Measurements from ENCODE around the gene BICC1.

BICC1 gene

DNA sequence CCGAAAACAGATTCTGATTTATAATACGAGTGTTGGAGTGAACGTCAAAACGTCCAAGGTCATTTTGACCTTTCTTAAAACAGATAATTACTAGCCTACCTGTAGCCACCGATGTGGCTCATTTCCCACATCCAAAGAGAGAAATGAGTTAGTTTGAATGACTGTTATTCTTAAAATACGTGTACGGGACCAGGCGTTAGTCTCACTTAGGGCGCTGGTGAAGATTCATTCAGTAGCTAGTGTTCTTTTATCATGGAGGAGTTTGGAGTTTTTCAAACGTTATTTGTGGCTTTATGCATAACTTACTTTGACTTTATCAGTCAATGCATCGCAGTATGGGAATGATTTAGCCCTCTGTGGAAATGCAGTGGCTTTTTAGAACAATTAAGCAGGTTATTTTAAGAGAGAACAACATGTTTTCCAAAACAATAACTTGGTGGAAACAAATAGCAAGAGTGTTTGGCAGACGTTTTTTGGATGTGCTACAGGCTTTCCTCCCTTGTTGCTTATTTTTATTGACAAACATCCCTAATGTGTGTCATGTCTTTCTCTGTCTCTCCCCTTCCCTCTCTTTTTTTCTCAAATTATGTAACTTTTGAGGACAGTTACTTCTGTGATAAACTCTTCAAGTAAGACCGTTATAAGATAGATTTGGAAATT is 1.6 kb downstream of the BICC1 start:
- H3K4me3 ChIP-seq (replicated peaks in 1 of 2; ENCODE audit: low read depth in 2 of 2, low read length in 2 of 2): peak overlapping the region; percentile 74 to 80
- peak in 1 of 2 donors; percentile 27 for DNase-seq (ENCODE audit: low read depth in 2 of 2)
- TF ChIP-seq, protein P1, sequence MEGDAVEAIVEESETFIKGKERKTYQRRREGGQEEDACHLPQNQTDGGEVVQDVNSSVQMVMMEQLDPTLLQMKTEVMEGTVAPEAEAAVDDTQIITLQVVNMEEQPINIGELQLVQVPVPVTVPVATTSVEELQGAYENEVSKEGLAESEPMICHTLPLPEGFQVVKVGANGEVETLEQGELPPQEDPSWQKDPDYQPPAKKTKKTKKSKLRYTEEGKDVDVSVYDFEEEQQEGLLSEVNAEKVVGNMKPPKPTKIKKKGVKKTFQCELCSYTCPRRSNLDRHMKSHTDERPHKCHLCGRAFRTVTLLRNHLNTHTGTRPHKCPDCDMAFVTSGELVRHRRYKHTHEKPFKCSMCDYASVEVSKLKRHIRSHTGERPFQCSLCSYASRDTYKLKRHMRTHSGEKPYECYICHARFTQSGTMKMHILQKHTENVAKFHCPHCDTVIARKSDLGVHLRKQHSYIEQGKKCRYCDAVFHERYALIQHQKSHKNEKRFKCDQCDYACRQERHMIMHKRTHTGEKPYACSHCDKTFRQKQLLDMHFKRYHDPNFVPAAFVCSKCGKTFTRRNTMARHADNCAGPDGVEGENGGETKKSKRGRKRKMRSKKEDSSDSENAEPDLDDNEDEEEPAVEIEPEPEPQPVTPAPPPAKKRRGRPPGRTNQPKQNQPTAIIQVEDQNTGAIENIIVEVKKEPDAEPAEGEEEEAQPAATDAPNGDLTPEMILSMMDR (IDR thresholded peaks at IDR 0.05; ENCODE audit: low read depth, low read length): no peak

DNA sequence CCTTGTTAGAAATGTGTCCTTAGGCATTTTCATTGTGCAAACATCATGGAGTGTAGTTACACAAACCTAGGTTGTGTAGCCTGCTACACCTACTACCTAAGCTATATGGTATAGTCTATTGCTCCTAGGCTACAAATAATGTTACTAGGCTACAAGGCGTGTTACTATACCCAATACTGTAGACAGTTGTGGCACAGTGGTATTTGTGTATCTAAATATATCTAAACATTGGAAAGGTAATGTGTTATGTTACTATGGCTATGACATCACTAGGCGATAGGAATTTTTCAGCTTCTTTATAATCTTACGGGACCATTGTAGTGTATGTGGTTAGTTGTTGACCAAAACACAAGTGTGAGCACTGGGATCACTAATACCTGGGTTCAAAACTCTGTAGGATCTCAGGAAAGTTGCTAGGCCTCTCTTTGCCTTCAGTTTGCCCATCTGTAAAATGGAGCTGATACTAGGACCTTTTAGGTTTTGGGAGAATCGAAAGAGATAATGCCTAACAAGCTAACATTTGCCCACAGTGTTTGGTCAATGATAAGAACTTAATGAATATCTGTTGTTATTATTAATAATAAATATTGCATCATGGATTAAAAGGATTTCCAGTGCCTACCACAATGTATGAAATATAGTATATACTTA is 2.7 kb downstream of the BICC1 start:
- H3K4me3 ChIP-seq (replicated peaks in 1 of 2; ENCODE audit: low read depth in 2 of 2, low read length in 2 of 2): peak overlapping the region; percentile 74 to 80
- TF ChIP-seq, protein P1 (IDR thresholded peaks at IDR 0.05; ENCODE audit: low read depth, low read length): no peak
- peak in 1 of 2 donors; percentile 32 for DNase-seq (ENCODE audit: low read depth in 2 of 2)

DNA sequence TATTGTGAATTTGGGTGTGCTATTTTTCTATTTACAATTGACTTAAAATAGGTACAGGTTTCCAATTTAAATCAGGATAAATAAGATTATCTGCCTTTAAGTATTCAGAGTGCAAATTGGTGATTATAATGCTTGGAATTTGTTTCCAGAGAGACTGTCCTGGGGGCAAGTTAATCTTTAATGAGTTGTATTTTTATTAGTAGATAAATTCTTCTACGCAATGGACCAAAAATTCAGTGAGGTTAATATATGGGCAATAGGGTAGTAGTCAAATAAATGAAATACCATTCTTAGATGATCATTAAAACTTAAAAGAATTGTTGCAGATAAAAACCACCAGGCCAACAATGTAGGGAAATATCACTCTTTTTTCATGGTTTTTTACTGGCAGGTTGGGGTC is 3.4 kb downstream of the BICC1 start:
- TF ChIP-seq, protein P1 (IDR thresholded peaks at IDR 0.05; ENCODE audit: low read depth, low read length): no peak
- H3K4me3 ChIP-seq (replicated peaks in 1 of 2; ENCODE audit: low read depth in 2 of 2, low read length in 2 of 2): peak overlapping the region; percentile 5 to 6
- DNase-seq (ENCODE audit: low read depth in 2 of 2): no peak

DNA sequence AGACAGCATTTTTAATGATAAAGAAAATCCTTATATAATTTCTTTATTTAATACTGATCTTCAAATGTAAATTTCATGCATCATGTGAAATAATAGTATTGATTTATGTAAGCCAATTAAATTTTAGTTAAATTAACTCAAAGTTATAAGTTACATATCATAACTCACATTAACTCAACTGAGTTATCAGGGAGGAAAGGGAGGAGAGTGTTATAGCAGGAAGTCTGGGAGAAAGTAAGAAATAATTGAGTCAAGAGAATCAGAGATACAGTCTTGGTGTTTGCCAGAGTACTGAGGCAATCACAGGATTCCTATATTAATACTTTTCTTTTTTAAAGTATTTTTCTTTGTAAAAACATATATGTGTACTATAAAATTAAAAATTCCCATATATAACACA is 4.0 kb downstream of the BICC1 start:
- no peak for DNase-seq (ENCODE audit: low read depth in 2 of 2)
- no peak overlapping the region for H3K4me3 ChIP-seq (replicated peaks in 1 of 2; ENCODE audit: low read depth in 2 of 2, low read length in 2 of 2)
- TF ChIP-seq, protein P1 (IDR thresholded peaks at IDR 0.05; ENCODE audit: low read depth, low read length): no peak

DNA sequence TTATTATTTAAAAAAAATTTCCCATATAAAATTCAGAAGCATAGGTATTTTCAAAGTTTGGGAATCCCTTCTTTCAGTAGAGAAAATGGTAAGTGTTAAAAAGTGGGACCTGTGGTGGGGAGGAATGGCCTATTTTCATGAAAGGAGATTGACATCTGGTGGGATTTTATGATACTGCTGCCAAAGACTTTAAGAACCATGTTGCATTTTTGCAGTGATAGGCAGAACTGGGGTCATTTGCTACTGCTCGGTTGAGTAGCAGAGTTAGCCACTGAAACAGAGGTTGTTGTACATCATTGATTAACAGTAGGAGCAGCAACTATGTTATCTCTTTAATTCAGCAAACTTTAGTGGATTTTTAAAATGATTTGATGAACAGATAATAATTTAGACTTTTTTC is 4.4 kb downstream of the BICC1 start:
- DNase-seq (ENCODE audit: low read depth in 2 of 2): no peak
- TF ChIP-seq, protein P1 (IDR thresholded peaks at IDR 0.05; ENCODE audit: low read depth, low read length): no peak
- no peak overlapping the region for H3K4me3 ChIP-seq (replicated peaks in 1 of 2; ENCODE audit: low read depth in 2 of 2, low read length in 2 of 2)

DNA sequence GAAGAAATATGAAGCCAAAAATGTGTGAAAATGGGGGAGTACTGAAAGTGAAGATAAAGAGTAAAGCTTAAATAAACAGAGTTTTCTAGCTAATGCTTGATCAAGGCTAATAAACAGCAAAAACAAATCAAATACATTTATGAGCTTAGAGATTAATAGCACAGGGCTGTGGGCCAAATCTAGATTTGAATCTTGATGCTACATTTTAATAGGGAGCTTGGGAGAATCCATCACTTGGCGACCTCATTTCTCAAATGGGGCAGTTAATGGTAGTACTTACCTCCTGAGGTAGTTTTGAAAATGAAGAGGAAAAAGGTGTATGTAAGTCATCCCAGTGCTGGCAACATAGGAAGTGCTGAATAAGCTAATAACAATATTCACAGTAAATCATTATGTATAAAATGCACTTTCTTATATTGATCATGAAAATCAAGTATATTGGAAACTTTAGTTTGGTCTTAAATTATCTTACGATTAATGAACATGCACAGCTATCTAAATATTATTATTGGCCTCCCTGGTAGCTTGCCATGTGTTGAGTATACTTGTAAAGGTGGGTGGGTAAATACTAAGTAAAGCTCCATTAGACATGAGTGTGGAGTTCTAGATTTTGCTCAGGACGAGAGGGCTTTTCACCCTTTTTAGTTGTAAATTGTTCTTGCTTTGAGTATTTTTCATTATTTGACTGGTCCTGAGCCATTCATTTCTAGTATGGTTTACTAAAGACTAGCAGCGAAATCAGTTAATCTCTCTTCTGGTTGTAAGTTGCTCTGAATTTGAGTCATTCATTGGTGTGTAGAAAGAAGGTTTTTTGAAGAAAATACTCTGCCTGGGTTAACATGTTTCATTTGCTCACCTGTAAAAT is 5.1 kb downstream of the BICC1 start:
- H3K4me3 ChIP-seq (replicated peaks in 1 of 2; ENCODE audit: low read depth in 2 of 2, low read length in 2 of 2): no peak overlapping the region
- no peak for DNase-seq (ENCODE audit: low read depth in 2 of 2)
- TF ChIP-seq, protein P1 (IDR thresholded peaks at IDR 0.05; ENCODE audit: low read depth, low read length): no peak

Measured in cardiac fibroblast (primary cell).